ENCODE results near the gene TFAP2E. TPM values are rescaled to one million over a fixed set of nuclear protein-coding genes. Genes with fewer than 3 reads are reported as not detected.
A peak's percentile ranks its signal among the peaks of the same experiment; 100 is the strongest.

The TFAP2E gene
- total and polyA plus RNA-seq, 4 donors, result 0.07 to 0.21 (median 0.09) TPM

- H3K27ac ChIP-seq (ENCODE audit: low read depth in 1 of 2, low read length in 2 of 2), result no peak overlapping the region
- H3K9me3 ChIP-seq (ENCODE audit: control insufficient read depth in 4 of 4, low read length in 3 of 4), result no peaks in the 10 kb centered on the region
- WGBS, result 26% methylated on average over 48 of the region's 48 CpGs
- DNase-seq (ENCODE audit: low spot score), result no peak
- H3K9ac ChIP-seq (ENCODE audit: low read depth in 1 of 2, low read length in 2 of 2), result no peak overlapping the region
- H3K4me3 ChIP-seq (ENCODE audit: low read depth in 1 of 3, low read length in 3 of 3), result peak overlapping the region in 1 of 3 donors; percentile 37
- H3K36me3 ChIP-seq (ENCODE audit: control insufficient read depth in 4 of 4, insufficient read depth in 3 of 4, low read depth in 1 of 4, low read length in 3 of 4), result no peaks in the 10 kb centered on the region
- peaks cover 0 to 6% (median 3%) of the 10 kb centered on the region in 4 donors for H3K27me3 ChIP-seq (ENCODE audit: control insufficient read depth in 4 of 4, insufficient read depth in 4 of 4, low read length in 3 of 4)
- H3K4me1 ChIP-seq (ENCODE audit: control insufficient read depth in 4 of 4, insufficient read depth in 4 of 4, low read length in 3 of 4), result peaks cover 4 to 19% (median 14%) of the 10 kb centered on the region in 4 donors
- TF ChIP-seq EGR1 (IDR thresholded peaks at IDR 0.05; ENCODE audit: low read depth in 2 of 2), result no peak
- no peak for TF ChIP-seq FOXA1 (IDR thresholded peaks at IDR 0.05)
- TF ChIP-seq TAF1 (conservative IDR thresholded peaks at IDR 0.05), result no peak
- TF ChIP-seq NR2F2 (IDR thresholded peaks at IDR 0.05), result no peak
- no peak for TF ChIP-seq HNF4A (conservative IDR thresholded peaks at IDR 0.05)
- no peak for TF ChIP-seq CTCF (IDR thresholded peaks at IDR 0.05; ENCODE audit: low read depth, low read length, missing input control)
- no peak for TF ChIP-seq ZBTB33 (IDR thresholded peaks at IDR 0.05)
- no peak for TF ChIP-seq HNF4G (IDR thresholded peaks at IDR 0.05)
- TF ChIP-seq RXRA (IDR thresholded peaks at IDR 0.05), result no peak
- TF ChIP-seq JUND (IDR thresholded peaks at IDR 0.05), result no peak
- TF ChIP-seq YY1 (IDR thresholded peaks at IDR 0.05), result no peak
- TF ChIP-seq SP1 (IDR thresholded peaks at IDR 0.05), result no peak
- TF ChIP-seq RAD21 (IDR thresholded peaks at IDR 0.05), result no peak
- no peak for TF ChIP-seq GABPA (IDR thresholded peaks at IDR 0.05 in 1 of 2, conservative IDR thresholded peaks at IDR 0.05 in 1 of 2)
- no peak for TF ChIP-seq ATF3 (IDR thresholded peaks at IDR 0.05)
- TF ChIP-seq REST (IDR thresholded peaks at IDR 0.05), result no peak
- TF ChIP-seq FOXA2 (IDR thresholded peaks at IDR 0.05), result no peak
These were observed 1.1 kb downstream of the TFAP2E start for GRCh38 chr1:35574125-35574654.
